Transverse colon (tissue), 4 donors: ENCODE data around the gene SNRNP48. TPM values are rescaled to one million over a fixed set of nuclear protein-coding genes. Genes with fewer than 3 reads are reported as not detected.

Experiments
- DNase-seq: peaks from one replicate; pipeline ENCODE4 v3.0.0-alpha.2; 2019
- H3K27ac ChIP-seq, 4 donors: fragments of 200-600 bp; sonication (generic); 2 replicates each; pipeline ENCODE4 v1.5.1; 2016 to 2018; ENCODE audit warnings: inconsistent platforms in 4 of 4
- H3K27me3 ChIP-seq: fragments of 200-600 bp; sonication (generic); 2 replicates; pipeline ENCODE4 v1.5.1; 2017; ENCODE audit warnings: inconsistent platforms
- H3K36me3 ChIP-seq, 4 donors: fragments of 200-600 bp; sonication (generic); 2 replicates each; pipeline ENCODE4 v1.5.1; 2017 to 2019; ENCODE audit warnings: inconsistent platforms in 4 of 4
- H3K4me1 ChIP-seq, 4 donors: fragments of 200-600 bp; sonication (generic); 2 replicates each; pipeline ENCODE4 v1.5.1; 2017 to 2020; ENCODE audit warnings: inconsistent platforms in 4 of 4
- H3K4me3 ChIP-seq, 4 donors: fragments of 200-600 bp; sonication (generic); 1 replicate in 1 of 4; 2 replicates in 3 of 4; pipeline versions ENCODE4 v1.5.1 to v1.6.1; 2017 to 2019; ENCODE audit warnings: inconsistent platforms in 4 of 4
- H3K9me3 ChIP-seq, 2 donors: fragments of 200-600 bp; sonication (generic); 2 replicates each; pipeline ENCODE4 v1.5.1; 2017 to 2019; ENCODE audit warnings: inconsistent platforms in 2 of 2
- EP300 ChIP-seq: sonication (generic); formaldehyde crosslinking; IDR thresholded peaks from one replicate; pipeline ENCODE4 v1.6.1; 2017; ENCODE audit warnings: antibody characterized with exemption, low read depth
- POLR2A ChIP-seq: fragments of 450-650 bp; IDR thresholded peaks from one replicate; pipeline ENCODE4 v1.6.1; 2016; ENCODE audit warnings: antibody characterized with exemption, mild to moderate bottlenecking, moderate library complexity
- POLR2AphosphoS5 ChIP-seq, 3 donors: sonication (generic); formaldehyde crosslinking; IDR thresholded peaks; one replicate each; pipeline ENCODE4 v1.6.1; 2016; ENCODE audit warnings: antibody characterized with exemption in 3 of 3
- WGBS, 2 donors: methylation state at CpG; one replicate each; pipeline ENCODE4 v1.1.5; 2018; ENCODE audit warnings: low coverage in 1 of 2; 5-methylcytosine and 5-hydroxymethylcytosine counted together
- in situ Hi-C, 4 donors: fragments of 200-750 bp; cut with MboI; loops; one replicate each; pipeline versions ENCODE4 v1.15.0 to v1.15.1; 2017; ENCODE audit warnings: low sequenced_read_pairs in 3 of 4, low pct_ligation_motif_present in 1 of 4, low pct_unique_long_range_greater_than_20kb in 1 of 4
- intact Hi-C: fragments of 100-400 bp; cut with DNase I; formaldehyde crosslinking; loops from one replicate; pipeline ENCODE4 v1.15.1; 2023; ENCODE audit warnings: low total_unique reads
- total RNA-seq, 4 donors: library from RNA; depleted of rRNA; stranded (reverse); fragments of >200 nt; gene quantifications; one replicate each; pipeline ENCODE4 v1.1.0, GENCODE V29; 2016
- TF ChIP-seq, protein P1 (sequence below), 5 experiments: fragments of 200-600 bp in 3 of 5; fragments of 450-650 bp in 2 of 5; sonication (generic) in 3 of 5; IDR thresholded peaks; 1 replicate in 2 of 5; 2 replicates in 3 of 5; pipeline ENCODE4 v1.5.1; 2016 to 2017; ENCODE audit warnings: antibody characterized with exemption in 5 of 5, inconsistent platforms in 3 of 5, mild to moderate bottlenecking in 2 of 5, moderate library complexity in 1 of 5

The SNRNP48 gene
- total RNA-seq, 4 donors from 2014 or later: 7.9 to 31.8 (median 16.6) TPM

GRCh38 chr6:7589221-7589620 lies 777 bp upstream of the SNRNP48 start:
- peak overlapping the region; percentile 75 to 87 (median 87) for H3K27ac ChIP-seq
- no peaks in the 10 kb centered on the region for H3K27me3 ChIP-seq
- H3K4me1 ChIP-seq: peaks cover 3 to 58% (median 31%) of the 10 kb centered on the region in 4 donors
- TF ChIP-seq, protein P1, sequence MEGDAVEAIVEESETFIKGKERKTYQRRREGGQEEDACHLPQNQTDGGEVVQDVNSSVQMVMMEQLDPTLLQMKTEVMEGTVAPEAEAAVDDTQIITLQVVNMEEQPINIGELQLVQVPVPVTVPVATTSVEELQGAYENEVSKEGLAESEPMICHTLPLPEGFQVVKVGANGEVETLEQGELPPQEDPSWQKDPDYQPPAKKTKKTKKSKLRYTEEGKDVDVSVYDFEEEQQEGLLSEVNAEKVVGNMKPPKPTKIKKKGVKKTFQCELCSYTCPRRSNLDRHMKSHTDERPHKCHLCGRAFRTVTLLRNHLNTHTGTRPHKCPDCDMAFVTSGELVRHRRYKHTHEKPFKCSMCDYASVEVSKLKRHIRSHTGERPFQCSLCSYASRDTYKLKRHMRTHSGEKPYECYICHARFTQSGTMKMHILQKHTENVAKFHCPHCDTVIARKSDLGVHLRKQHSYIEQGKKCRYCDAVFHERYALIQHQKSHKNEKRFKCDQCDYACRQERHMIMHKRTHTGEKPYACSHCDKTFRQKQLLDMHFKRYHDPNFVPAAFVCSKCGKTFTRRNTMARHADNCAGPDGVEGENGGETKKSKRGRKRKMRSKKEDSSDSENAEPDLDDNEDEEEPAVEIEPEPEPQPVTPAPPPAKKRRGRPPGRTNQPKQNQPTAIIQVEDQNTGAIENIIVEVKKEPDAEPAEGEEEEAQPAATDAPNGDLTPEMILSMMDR (IDR thresholded peaks at IDR 0.05): no peak
- no peak for TF ChIP-seq EP300
- TF ChIP-seq POLR2AphosphoS5 (IDR thresholded peaks at IDR 0.05): no peak
- TF ChIP-seq POLR2A: no peak
- H3K4me3 ChIP-seq: peak overlapping the region in 1 of 4 donors; percentile 95
- no peaks in the 10 kb centered on the region for H3K9me3 ChIP-seq
- intact Hi-C loops: no loop called here
- H3K36me3 ChIP-seq: peaks cover 0 to 4% (median 1%) of the 10 kb centered on the region in 4 donors
- 82 to 87% methylated on average over 3 of the region's 3 CpGs for WGBS, 2 donors
- no peak for DNase-seq
- in situ Hi-C loops: loop anchor here in 2 of 4 donors (25.0 kb wide), 2 partner anchors 177 to 902 kb away; no protein-coding TSS in a partner anchor

- peaks cover 0 to 20% (median 9%) of the 10 kb centered on the region in 4 donors for H3K36me3 ChIP-seq
- in situ Hi-C loops (loop anchor here in 3 of 4 donors (10.0 to 25.0 kb wide), 3 partner anchors 179 to 904 kb away; no protein-coding TSS in a partner anchor), intact Hi-C loops (no loop called here)
- DNase-seq: no peak
- peaks cover 3 to 58% (median 31%) of the 10 kb centered on the region in 4 donors for H3K4me1 ChIP-seq
- peak overlapping the region; percentile 75 to 87 (median 87) for H3K27ac ChIP-seq
- TF ChIP-seq POLR2A: no peak
- TF ChIP-seq, protein P1 (IDR thresholded peaks at IDR 0.05): no peak
- TF ChIP-seq EP300: no peak
- TF ChIP-seq POLR2AphosphoS5 (IDR thresholded peaks at IDR 0.05): no peak
- no peaks in the 10 kb centered on the region for H3K27me3 ChIP-seq
- H3K4me3 ChIP-seq: peak overlapping the region; percentile 68 to 95 (median 92)
- H3K9me3 ChIP-seq: no peaks in the 10 kb centered on the region
- 22 to 29% methylated on average over 10 of the region's 10 CpGs for WGBS, 2 donors
Observed at GRCh38 chr6:7590918-7591302, 912 bp downstream of the SNRNP48 start.

DNA sequence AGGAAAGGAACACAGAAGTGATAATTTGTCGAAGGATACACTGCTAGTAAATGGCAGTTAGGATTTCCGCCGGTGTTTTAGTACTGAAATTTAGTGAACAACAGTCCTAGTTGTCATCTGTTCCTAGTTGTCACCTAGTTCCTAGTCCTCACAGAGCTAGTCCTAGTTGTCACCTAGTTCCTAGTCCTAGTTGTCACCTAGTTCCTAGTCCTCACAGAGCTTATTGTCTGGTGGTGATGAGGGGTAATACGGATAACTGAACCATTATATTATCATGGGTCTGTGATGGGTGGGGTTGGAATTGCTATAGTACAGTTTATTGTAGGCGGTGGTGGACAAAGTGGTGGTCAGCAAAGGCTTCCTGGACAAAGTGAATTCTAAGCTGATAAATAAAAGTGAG lies 1.8 kb downstream of the SNRNP48 start:
- intact Hi-C loops (no loop called here), in situ Hi-C loops (loop anchor here in 3 of 4 donors (10.0 to 25.0 kb wide), 3 partner anchors 179 to 904 kb away; no protein-coding TSS in a partner anchor)
- 95 to 97% methylated on average over 4 to 5 of the region's 5 CpGs for WGBS, 2 donors
- no peak for TF ChIP-seq POLR2A
- no peak for TF ChIP-seq EP300
- no peak for TF ChIP-seq POLR2AphosphoS5 (IDR thresholded peaks at IDR 0.05)
- TF ChIP-seq, protein P1 (IDR thresholded peaks at IDR 0.05): no peak
- H3K36me3 ChIP-seq: peaks cover 0 to 22% (median 11%) of the 10 kb centered on the region in 4 donors
- peaks cover 3 to 49% (median 31%) of the 10 kb centered on the region in 4 donors for H3K4me1 ChIP-seq
- H3K27me3 ChIP-seq: no peaks in the 10 kb centered on the region
- H3K4me3 ChIP-seq: no peak overlapping the region
- DNase-seq: no peak
- H3K9me3 ChIP-seq: no peaks in the 10 kb centered on the region
- H3K27ac ChIP-seq: no peak overlapping the region

GRCh38 chr6:7593229-7593628 lies 3.2 kb downstream of the SNRNP48 start:
- intact Hi-C loops: no loop called here
- peaks cover 3 to 36% (median 24%) of the 10 kb centered on the region in 4 donors for H3K4me1 ChIP-seq
- no peaks in the 10 kb centered on the region for H3K27me3 ChIP-seq
- H3K9me3 ChIP-seq: no peaks in the 10 kb centered on the region
- in situ Hi-C loops: loop anchor here in 3 of 4 donors (10.0 to 25.0 kb wide), 3 partner anchors 181 to 906 kb away; no protein-coding TSS in a partner anchor
- no peak for DNase-seq
- peaks cover 0 to 27% (median 14%) of the 10 kb centered on the region in 4 donors for H3K36me3 ChIP-seq
- TF ChIP-seq EP300 (no peak), POLR2A (no peak)
- no peak overlapping the region for H3K27ac ChIP-seq
- 50 to 71% methylated on average over 1 of the region's 1 CpG for WGBS, 2 donors
- H3K4me3 ChIP-seq: no peak overlapping the region
